Esophagus muscularis mucosa (tissue), 4 donors: ENCODE data around the gene C10orf71.

Experiments
- CTCF ChIP-seq, 3 experiments: fragments of 200-600 bp in 2 of 3; fragments of 450-650 bp in 1 of 3; sonication (generic) in 2 of 3; IDR thresholded peaks; one replicate each; pipeline ENCODE4 v1.5.1; 2017 to 2019; ENCODE audit warnings: antibody characterized with exemption in 3 of 3, mild to moderate bottlenecking in 2 of 3, moderate library complexity in 1 of 3
- EP300 ChIP-seq: sonication (generic); formaldehyde crosslinking; IDR thresholded peaks from one replicate; pipeline ENCODE4 v1.6.1; 2017; ENCODE audit warnings: antibody characterized with exemption
- POLR2A ChIP-seq: fragments of 450-650 bp; IDR thresholded peaks from one replicate; pipeline ENCODE4 v1.6.1; 2017; ENCODE audit warnings: antibody characterized with exemption, moderate library complexity, mild to moderate bottlenecking, low read depth
- POLR2AphosphoS5 ChIP-seq, 2 donors: sonication (generic); formaldehyde crosslinking; IDR thresholded peaks; one replicate each; pipeline ENCODE4 v1.6.1; 2017; ENCODE audit warnings: antibody characterized with exemption in 2 of 2

GRCh38 chr10:49325916-49326783, 27.2 kb downstream of the C10orf71 start:
- TF ChIP-seq CTCF (IDR thresholded peaks at IDR 0.05): no peak
- TF ChIP-seq EP300: no peak
- no peak for TF ChIP-seq POLR2A
- no peak for TF ChIP-seq POLR2AphosphoS5 (IDR thresholded peaks at IDR 0.05)
